OCI-LY1 (cell line): ENCODE measurements around the gene FRS2.

ENCODE experiments used
- H2AFZ ChIP-seq: fragments of 200-600 bp; sonication (generic), shearing (Covaris generic); 2 replicates; pipeline ENCODE4 v1.6.0; 2014; ENCODE audit warnings: antibody characterized with exemption, mild to moderate bottlenecking, low read length
- H3F3A ChIP-seq: fragments of 200-600 bp; sonication (generic), shearing (Covaris generic); 2 replicates; pipeline ENCODE4 v1.6.0; 2014; ENCODE audit warnings: mild to moderate bottlenecking, antibody characterized with exemption, low read length, moderate library complexity; ENCODE audit not compliant: insufficient read depth
- H3K27ac ChIP-seq: fragments of 200-600 bp; sonication (generic); 2 replicates; pipeline ENCODE4 v1.5.1; 2014; ENCODE audit warnings: low read length, mixed run types, mild to moderate bottlenecking, low read depth; ENCODE audit not compliant: poor library complexity, severe bottlenecking
- H3K27me3 ChIP-seq: fragments of 200-600 bp; sonication (generic); 2 replicates; pipeline ENCODE4 v1.6.0; 2014; ENCODE audit warnings: antibody characterized with exemption, mild to moderate bottlenecking, low read length, moderate library complexity; ENCODE audit not compliant: insufficient read depth
- H3K36me3 ChIP-seq: fragments of 200-600 bp; sonication (generic); 2 replicates; pipeline ENCODE4 v1.6.1; 2014; ENCODE audit warnings: mild to moderate bottlenecking, antibody characterized with exemption, low read length, moderate library complexity, mixed read lengths; ENCODE audit not compliant: insufficient read depth
- H3K4me1 ChIP-seq: fragments of 200-600 bp; sonication (generic); 2 replicates; pipeline ENCODE4 v1.5.1; 2014; ENCODE audit warnings: mild to moderate bottlenecking, low read length, moderate library complexity; ENCODE audit not compliant: insufficient read depth, severe bottlenecking
- H3K4me2 ChIP-seq: fragments of 200-600 bp; sonication (generic), shearing (Covaris generic); 2 replicates; pipeline ENCODE4 v1.6.1; 2014; ENCODE audit warnings: low read length
- H3K4me3 ChIP-seq: fragments of 200-600 bp; sonication (generic); 2 replicates; pipeline ENCODE4 v1.5.1; 2014; ENCODE audit warnings: low read length, low read depth, mild to moderate bottlenecking, mixed read lengths; ENCODE audit not compliant: poor library complexity, severe bottlenecking
- H3K79me2 ChIP-seq: fragments of 200-600 bp; shearing (Covaris generic); 2 replicates; pipeline ENCODE4 v1.6.1; 2016; ENCODE audit warnings: mixed run types, low read length, mixed read lengths; ENCODE audit not compliant: insufficient read depth
- H3K9ac ChIP-seq: fragments of 200-600 bp; sonication (generic), shearing (Covaris generic); 2 replicates; pipeline ENCODE4 v1.6.1; 2014; ENCODE audit warnings: mild to moderate bottlenecking, low read length, mixed read lengths
- H3K9me2 ChIP-seq: fragments of 200-600 bp; sonication (generic), shearing (Covaris generic); 2 replicates; pipeline ENCODE4 v1.6.1; 2014; ENCODE audit warnings: low read depth, mild to moderate bottlenecking, low read length, mixed read lengths
- H3K9me3 ChIP-seq: fragments of 200-600 bp; shearing (Covaris generic); 2 replicates; pipeline ENCODE4 v1.6.1; 2014; ENCODE audit warnings: low read length, mixed read lengths
- H4K20me1 ChIP-seq: fragments of 200-600 bp; sonication (generic), shearing (Covaris generic); 2 replicates; pipeline ENCODE4 v1.6.0; 2016; ENCODE audit warnings: mild to moderate bottlenecking, low read length; ENCODE audit not compliant: insufficient read depth
- CTCF ChIP-seq: fragments of 200-600 bp; sonication (generic), shearing (Covaris generic); IDR thresholded peaks from 2 replicates; pipeline ENCODE4 v1.5.1; 2017; ENCODE audit warnings: mild to moderate bottlenecking, antibody characterized with exemption, low read length, moderate library complexity, mixed read lengths
- EZH2 ChIP-seq: fragments of 200-600 bp; sonication (generic), shearing (Covaris generic); IDR thresholded peaks from 2 replicates; pipeline ENCODE4 v1.8.0; 2017; ENCODE audit warnings: borderline replicate concordance, mixed run types, mild to moderate bottlenecking, antibody characterized with exemption, low read length, moderate library complexity, mixed read lengths

Gene FRS2

GRCh38 chr12:69475237-69475975 is 5.2 kb downstream of the FRS2 start:
- TF ChIP-seq CTCF (no peak), EZH2 (no peak)
- no peak overlapping the region for H2AFZ ChIP-seq

GRCh38 chr12:69476276-69477017 is 6.3 kb downstream of the FRS2 start:
- H3K27ac ChIP-seq, result no peak overlapping the region
- H3K4me2 ChIP-seq, result no peak overlapping the region
- no peak overlapping the region for H2AFZ ChIP-seq
- no peaks in the 10 kb centered on the region for H4K20me1 ChIP-seq
- no peak overlapping the region for H3K9ac ChIP-seq
- no peaks in the 10 kb centered on the region for H3K9me2 ChIP-seq
- peaks cover 90% of the 10 kb centered on the region for H3K79me2 ChIP-seq
- peaks cover 23% of the 10 kb centered on the region for H3K4me1 ChIP-seq
- no peaks in the 10 kb centered on the region for H3K9me3 ChIP-seq
- no peaks in the 10 kb centered on the region for H3F3A ChIP-seq
- no peak for TF ChIP-seq CTCF
- no peak for TF ChIP-seq EZH2
- no peaks in the 10 kb centered on the region for H3K27me3 ChIP-seq
- H3K4me3 ChIP-seq, result no peak overlapping the region
- no peaks in the 10 kb centered on the region; the same call in 1 of the 2 replicates for H3K36me3 ChIP-seq

More at GRCh38 chr12:69475237-69475975, 5.2 kb downstream of the FRS2 start:
- no peak overlapping the region for H3K9ac ChIP-seq
- no peaks in the 10 kb centered on the region for H3K9me2 ChIP-seq
- peaks cover 29% of the 10 kb centered on the region for H3K4me1 ChIP-seq
- no peak overlapping the region for H3K4me3 ChIP-seq
- H3K27ac ChIP-seq, result no peak overlapping the region
- no peaks in the 10 kb centered on the region for H3K9me3 ChIP-seq
- H3K36me3 ChIP-seq, result no peaks in the 10 kb centered on the region; the same call in 1 of the 2 replicates
- H3F3A ChIP-seq, result no peaks in the 10 kb centered on the region
- H3K79me2 ChIP-seq, result peaks cover 89% of the 10 kb centered on the region
- H3K4me2 ChIP-seq, result no peak overlapping the region
- no peaks in the 10 kb centered on the region for H3K27me3 ChIP-seq
- no peaks in the 10 kb centered on the region for H4K20me1 ChIP-seq

GRCh38 chr12:69479675-69480074 is 9.5 kb downstream of the FRS2 start:
- no peaks in the 10 kb centered on the region; the same call in 1 of the 2 replicates for H3K36me3 ChIP-seq
- no peak overlapping the region for H3K27ac ChIP-seq
- H3K9ac ChIP-seq, result no peak overlapping the region
- no peak overlapping the region for H2AFZ ChIP-seq
- TF ChIP-seq EZH2 (no peak), CTCF (no peak)
- peaks cover 5% of the 10 kb centered on the region for H3K4me1 ChIP-seq
- peaks cover 85% of the 10 kb centered on the region for H3K79me2 ChIP-seq
- H3K9me3 ChIP-seq, result no peaks in the 10 kb centered on the region
- no peaks in the 10 kb centered on the region for H4K20me1 ChIP-seq
- H3F3A ChIP-seq, result no peaks in the 10 kb centered on the region
- H3K9me2 ChIP-seq, result no peaks in the 10 kb centered on the region
- H3K4me3 ChIP-seq, result no peak overlapping the region
- no peaks in the 10 kb centered on the region for H3K27me3 ChIP-seq
- no peak overlapping the region for H3K4me2 ChIP-seq
